ENCODE data around the gene PBX3. TPM values are rescaled to one million over a fixed set of nuclear protein-coding genes. Genes with fewer than 3 reads are reported as not detected.
A peak's percentile ranks its signal among the peaks of the same experiment; 100 is the strongest.

The PBX3 gene
- total and polyA plus RNA-seq, 9 of the 15 experiments (the other 6 are each of a cell fraction or from before 2014, with no cell fraction given) = 0.14 to 5.8 (median 0.92) TPM

- Histone ChIP-seq H3K4me2 (ENCODE audit: insufficient read depth, low read length) (peak overlapping the region; percentile 14; the same call in 1 of the 2 replicates), H3K9me1 (ENCODE audit: control insufficient read depth, insufficient read depth, low read length) (no peaks in the 10 kb centered on the region), H3K27ac (ENCODE audit: extremely low read depth, low read depth, low read length) (no peak overlapping the region), H4K20me1 (replicated peaks; ENCODE audit: control insufficient read depth, insufficient read depth, low read length) (no peaks in the 10 kb centered on the region), H3K79me2 (ENCODE audit: control insufficient read depth, insufficient read depth, low read length) (no peaks in the 10 kb centered on the region), H3K9ac (ENCODE audit: insufficient read depth in 1 of 2, low read depth in 2 of 2, low read length in 2 of 2) (no peak overlapping the region), H3K4me3 (no peak overlapping the region), H3K36me3 (ENCODE audit: control insufficient read depth, insufficient read depth, low read length) (no peaks in the 10 kb centered on the region), H3K27me3 (ENCODE audit: control insufficient read depth in 2 of 2, insufficient read depth in 2 of 2, low read length in 2 of 2) (no peaks in the 10 kb centered on the region; a peak in 2 of 5 replicates), H2AFZ (ENCODE audit: low read depth, low read length) (no peak overlapping the region), H3K9me3 (replicated peaks; ENCODE audit: control insufficient read depth, insufficient read depth, low read depth, low read length) (no peaks in the 10 kb centered on the region), H3K4me1 (replicated peaks in 1 of 2; ENCODE audit: control insufficient read depth in 2 of 2, insufficient read depth in 2 of 2, low read length in 2 of 2) (no peaks in the 10 kb centered on the region)
- TF ChIP-seq ZFP36 (IDR thresholded peaks at IDR 0.05; ENCODE audit: low read depth, low read length, partially characterized antibody) = no peak
- no peak for TF ChIP-seq CREM (IDR thresholded peaks at IDR 0.05; ENCODE audit: low read depth)
- peak; percentile 56; the same call in 1 of the 2 replicates for TF ChIP-seq PKNOX1 (IDR thresholded peaks at IDR 0.05)
- TF ChIP-seq PBX2 (CRISPR knock-in tag; IDR thresholded peaks at IDR 0.05; ENCODE audit: low read depth) = no peak
- 0 out of 2 replicates have a peak, but pooled peaks have one; percentile 44 for TF ChIP-seq PBX2 (tag; conservative IDR thresholded peaks at IDR 0.05; ENCODE audit: low read depth)
- TF ChIP-seq MEIS2 (IDR thresholded peaks at IDR 0.05; ENCODE audit: partially characterized antibody) = peak; percentile 65
- POLR2A ChIA-PET = interaction anchor here (1.4 kb wide), 1 partner anchor 10 kb away, joined by 5 read pairs; no protein-coding TSS in a partner anchor
- no peak for ATAC-seq
- WGBS (ENCODE audit: insufficient coverage, low coverage, missing lambda C conversion rate) = 0% methylated on average over 7 of the region's 7 CpGs
- intact Hi-C loops (cut with micrococcal nuclease) = loop anchor here (10.0 kb wide), 1 partner anchor 75 kb away; no protein-coding TSS in a partner anchor
- in situ Hi-C loops (cut with MboI) = no loop called here
- BruUV-seq (replicated peaks) = no TSS peak
- FAIRE-seq = no peak
- CTCF ChIA-PET (ENCODE audit: low intra/inter-chr PET ratio) = no interaction called here
- DNase-seq (ENCODE audit: extremely low read depth in 1 of 4, low spot score in 3 of 4) = no peak
Measured at GRCh38 chr9:125829743-125830142, 82.6 kb downstream of the PBX3 start.
